ENCODE data around the gene KIF24.

DNA sequence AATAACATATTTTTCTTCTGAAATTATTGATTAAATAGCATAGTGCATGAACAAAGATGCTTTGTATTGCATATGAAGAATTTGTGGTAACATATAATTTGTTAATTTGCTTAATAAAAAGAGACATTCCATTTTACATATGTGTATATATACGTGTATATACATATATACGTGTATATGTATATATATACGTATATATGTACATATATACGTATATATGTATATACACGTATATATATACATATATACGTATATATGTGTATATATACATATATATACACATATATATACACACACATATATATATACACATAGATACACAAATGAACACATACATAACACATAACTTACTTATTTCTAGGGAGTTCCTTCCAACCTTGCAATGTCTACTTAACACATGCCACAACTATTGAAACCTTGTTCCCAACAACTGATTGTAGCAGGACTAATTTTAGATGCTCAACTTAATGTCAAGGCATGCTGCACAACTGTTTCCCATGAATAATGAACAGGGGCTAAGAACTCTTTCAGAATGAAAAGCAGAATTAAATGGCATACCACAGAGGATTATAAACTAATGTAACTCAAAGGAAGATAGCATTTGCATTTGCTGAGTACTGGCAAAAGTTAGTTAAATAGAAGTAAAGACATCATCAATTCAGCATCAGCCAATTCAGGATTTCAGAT, 17.4 kb downstream of the KIF24 start:
- TF ChIP-seq POLR2A (IDR thresholded peaks at IDR 0.05), result no peak
- TF ChIP-seq, protein P1, sequence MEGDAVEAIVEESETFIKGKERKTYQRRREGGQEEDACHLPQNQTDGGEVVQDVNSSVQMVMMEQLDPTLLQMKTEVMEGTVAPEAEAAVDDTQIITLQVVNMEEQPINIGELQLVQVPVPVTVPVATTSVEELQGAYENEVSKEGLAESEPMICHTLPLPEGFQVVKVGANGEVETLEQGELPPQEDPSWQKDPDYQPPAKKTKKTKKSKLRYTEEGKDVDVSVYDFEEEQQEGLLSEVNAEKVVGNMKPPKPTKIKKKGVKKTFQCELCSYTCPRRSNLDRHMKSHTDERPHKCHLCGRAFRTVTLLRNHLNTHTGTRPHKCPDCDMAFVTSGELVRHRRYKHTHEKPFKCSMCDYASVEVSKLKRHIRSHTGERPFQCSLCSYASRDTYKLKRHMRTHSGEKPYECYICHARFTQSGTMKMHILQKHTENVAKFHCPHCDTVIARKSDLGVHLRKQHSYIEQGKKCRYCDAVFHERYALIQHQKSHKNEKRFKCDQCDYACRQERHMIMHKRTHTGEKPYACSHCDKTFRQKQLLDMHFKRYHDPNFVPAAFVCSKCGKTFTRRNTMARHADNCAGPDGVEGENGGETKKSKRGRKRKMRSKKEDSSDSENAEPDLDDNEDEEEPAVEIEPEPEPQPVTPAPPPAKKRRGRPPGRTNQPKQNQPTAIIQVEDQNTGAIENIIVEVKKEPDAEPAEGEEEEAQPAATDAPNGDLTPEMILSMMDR (IDR thresholded peaks at IDR 0.05), result no peak
